Measurements from ENCODE around the gene HCK. TPM values are rescaled to one million over a fixed set of nuclear protein-coding genes. Genes with fewer than 3 reads are reported as not detected.
"Not testable (repeated sequence)": the region's sequence is repeated elsewhere in the genome, so short reads cannot be mapped to it uniquely, and the experiment has no call there.

HCK gene
- polyA plus RNA-seq, 4 donors, result 2.3 to 6.7 (median 2.6) TPM

DNA sequence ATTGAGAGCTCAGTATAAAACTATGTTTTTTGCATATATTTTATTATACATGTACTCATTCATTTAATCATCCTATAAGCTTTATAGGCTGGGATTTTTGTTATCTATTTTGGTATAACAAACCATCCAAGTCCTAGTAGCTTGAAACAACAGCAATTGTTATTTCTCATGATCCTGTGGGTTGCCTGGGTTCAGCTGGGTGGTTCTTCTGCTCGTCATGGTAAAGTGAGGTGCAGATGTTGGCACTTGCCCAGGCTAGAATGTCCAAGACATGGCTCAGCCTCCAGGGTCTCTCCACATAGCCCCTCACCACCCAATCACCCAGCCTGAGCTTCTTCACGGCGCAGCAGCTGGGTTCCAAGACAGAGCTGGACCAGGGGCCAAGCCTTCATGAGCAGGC, 36.7 kb downstream of the HCK start:
- DNase-seq (ENCODE audit: low read depth in 4 of 4, low spot score in 3 of 4), result no peak

DNA sequence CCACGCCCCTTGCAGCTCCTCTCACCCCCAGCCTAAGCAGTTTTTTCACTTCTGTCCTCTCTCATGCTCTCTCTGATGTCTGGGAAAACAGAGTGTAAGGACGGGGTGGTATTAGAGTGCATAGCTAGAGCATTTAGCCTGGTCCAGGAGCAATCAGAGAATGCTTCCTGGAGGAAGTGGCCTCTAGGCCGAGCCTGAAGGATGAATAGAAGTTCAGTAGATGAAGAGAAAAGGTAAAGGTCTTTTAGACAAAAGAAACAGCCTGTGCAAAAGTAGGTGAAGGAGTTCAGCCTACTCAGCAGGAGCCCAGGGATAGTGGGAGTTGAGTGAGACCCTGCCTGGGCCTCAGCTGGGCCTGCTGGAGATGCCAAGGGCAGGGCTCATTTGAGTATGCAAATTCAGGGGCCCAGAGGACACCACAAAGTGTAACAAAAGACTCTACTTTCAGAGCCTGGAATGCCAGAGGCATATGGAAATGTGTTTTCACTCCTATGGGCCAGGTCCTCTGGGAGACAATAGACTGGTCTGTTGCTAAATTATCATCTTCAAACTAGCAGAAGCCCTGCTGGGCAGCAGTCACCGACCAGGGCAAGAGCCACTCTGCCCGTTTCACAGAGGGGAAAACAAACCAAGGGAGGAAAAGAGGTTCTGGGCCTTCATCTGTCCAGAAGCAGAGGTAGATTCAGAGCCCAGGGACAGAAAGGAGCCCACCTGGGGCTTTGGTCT, 37.8 kb downstream of the HCK start:
- DNase-seq (ENCODE audit: low read depth in 4 of 4, low spot score in 3 of 4), result no peak

DNA sequence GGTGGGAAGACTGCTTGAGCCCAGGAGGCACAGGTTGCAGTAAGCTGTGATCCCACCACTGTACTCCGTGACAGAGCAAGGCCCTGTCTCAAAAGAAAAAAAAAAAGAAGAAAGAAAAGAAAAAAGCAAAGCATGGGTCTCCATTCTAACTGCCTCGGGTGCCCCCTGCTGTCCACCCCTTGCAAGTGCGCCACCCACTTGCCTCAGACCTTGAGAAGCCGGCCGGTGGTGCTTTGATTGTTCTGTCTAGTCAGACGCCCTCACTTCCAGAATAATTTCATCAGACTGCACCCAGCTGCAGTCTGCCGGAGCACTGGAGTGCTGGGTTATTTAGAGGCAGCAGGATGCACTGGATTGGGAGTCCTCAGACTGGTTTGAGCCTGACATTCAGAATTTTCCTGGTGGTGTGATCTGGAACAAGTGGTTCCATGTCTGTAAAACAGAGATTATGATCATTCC, 39.9 kb downstream of the HCK start:
- DNase-seq (ENCODE audit: low read depth in 4 of 4, low spot score in 3 of 4), result peak in 3 of 4 donors; percentile 47 to 60 (median 54)

DNA sequence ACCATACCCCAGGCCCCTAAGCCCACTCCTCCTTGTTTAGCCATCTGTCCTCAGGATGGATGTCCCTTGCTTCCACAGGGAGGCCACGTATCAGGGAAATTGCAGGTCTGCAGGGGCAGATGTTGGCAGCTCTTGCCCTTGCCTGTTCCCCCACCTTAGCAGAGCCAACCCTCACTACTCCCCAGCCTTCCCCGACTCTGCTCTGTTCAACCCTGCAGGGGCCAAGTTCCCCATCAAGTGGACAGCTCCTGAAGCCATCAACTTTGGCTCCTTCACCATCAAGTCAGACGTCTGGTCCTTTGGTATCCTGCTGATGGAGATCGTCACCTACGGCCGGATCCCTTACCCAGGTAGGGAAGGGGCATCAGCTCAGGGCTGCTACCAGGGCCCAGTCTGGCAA, 46.7 kb downstream of the HCK start:
- DNase-seq (ENCODE audit: low read depth in 4 of 4, low spot score in 3 of 4), result no peak

DNA sequence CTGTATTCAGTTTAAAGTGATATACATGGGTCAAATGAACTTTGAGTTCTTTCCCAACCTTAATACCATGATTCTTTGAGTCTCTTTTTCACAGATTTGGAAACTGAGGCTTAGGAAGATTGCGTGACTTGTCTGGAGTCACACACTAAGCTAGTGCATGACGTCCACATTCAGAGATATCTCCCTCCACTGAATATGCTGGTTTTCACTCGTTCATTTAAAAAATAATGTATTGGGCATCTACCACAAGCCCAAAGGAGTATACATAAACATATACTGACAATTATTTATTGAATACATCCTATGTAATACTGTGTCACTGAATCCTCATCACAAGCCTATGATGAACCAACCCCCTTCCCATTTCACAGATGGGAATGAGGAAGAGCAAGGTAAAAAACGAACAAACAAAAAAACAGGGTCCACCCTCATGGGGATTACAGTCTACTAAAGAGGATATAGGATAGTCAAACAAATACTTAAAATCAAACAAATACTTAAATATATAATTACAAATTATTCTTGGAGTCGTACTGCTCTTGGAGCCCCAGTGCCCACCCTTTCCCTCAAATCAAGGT, 56.9 kb downstream of the HCK start:
- no peak for DNase-seq (ENCODE audit: low read depth in 4 of 4, low spot score in 3 of 4)

DNA sequence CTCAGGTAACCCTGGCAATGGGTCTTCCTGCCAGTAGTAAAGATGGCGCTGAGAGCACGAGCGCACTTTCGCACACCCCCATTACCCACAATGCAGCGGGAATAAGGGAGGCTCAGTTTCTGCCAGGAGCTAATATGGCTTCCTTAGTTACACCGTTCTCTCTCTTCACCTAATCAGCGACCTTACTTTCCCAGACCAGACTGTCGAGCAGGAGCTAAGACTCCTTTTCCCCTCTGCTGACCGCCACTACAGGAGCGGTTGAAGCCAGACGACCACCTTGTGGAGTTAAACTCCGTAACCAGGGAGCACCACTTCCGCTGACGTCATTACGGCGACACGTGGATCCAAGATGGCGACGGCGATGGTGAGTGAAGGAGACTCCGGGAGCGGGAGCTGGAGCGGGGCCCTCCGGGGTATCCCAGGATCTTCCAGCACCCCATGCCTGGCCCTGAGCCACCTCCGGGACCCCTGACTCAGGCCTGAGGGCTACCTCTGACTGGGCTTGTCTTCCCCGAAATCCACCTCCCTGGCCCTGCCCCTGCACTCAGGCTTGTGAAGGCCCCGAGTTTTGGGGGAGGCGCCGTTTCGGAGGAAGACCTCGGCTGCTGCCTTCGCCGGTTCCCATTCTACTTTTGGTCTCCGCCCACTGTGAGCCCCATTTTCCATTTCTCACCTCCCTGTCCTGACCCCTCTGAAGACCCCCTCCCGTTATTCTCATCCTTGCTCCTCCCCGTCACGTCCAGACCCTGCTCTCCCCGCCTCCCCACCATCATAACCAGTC, 57.5 kb downstream of the HCK start, which contains the start of gene TM9SF4:
TM9SF4 (plus strand) TSS at position 323 of the 781 bp plus-strand sequence; CDS start at position 350, 27 bp downstream.
- DNase-seq (ENCODE audit: low read depth in 4 of 4, low spot score in 3 of 4), result peak; percentile 94 to 97 (median 95)

DNA sequence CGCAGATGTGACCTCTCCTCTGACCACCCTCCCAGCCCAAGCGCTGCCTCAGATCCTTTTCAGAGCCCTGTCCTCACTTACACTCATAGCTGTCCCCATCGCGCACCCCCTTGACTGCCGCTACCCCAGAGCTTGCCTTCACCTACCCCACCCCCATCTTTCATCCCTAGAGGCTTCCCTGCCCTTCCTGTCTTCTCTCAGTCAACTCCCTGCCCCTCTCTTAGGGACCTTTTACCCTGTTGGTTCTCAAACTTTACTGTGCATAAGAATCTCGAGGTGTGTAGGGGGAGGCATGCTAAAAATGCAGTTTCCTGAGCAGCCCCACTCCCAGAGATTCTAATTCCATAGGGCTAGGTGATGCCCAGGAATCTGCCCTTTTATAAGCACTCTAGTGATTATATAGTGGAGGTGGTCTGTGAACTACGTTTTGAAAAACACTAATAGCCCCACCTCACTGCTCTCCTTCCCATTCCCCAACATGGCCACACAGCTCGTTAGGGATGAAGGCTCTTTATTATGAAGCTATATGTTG, 58.2 kb downstream of the HCK start:
- DNase-seq (ENCODE audit: low read depth in 4 of 4, low spot score in 3 of 4), result no peak

DNA sequence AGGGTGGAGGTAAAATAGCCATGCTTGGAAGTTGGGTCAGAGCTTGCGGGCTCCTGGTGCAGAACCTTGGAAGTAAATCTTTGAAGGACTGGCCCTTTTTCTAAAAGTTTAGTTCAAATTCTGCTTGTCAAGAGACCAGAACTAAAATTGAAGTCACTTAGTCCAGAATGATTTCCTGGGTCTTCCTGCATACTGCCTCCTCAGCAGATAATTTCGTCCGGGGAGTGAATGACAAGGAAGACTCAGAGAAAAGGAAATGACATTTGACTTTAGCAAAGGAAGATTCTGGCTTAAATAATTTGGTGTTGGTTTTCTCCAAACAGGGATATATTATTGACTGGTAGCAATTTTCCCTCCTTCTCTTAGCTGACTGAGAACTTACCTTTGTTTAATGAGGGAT, 58.7 kb downstream of the HCK start:
- no peak for DNase-seq (ENCODE audit: low read depth in 4 of 4, low spot score in 3 of 4)

DNA sequence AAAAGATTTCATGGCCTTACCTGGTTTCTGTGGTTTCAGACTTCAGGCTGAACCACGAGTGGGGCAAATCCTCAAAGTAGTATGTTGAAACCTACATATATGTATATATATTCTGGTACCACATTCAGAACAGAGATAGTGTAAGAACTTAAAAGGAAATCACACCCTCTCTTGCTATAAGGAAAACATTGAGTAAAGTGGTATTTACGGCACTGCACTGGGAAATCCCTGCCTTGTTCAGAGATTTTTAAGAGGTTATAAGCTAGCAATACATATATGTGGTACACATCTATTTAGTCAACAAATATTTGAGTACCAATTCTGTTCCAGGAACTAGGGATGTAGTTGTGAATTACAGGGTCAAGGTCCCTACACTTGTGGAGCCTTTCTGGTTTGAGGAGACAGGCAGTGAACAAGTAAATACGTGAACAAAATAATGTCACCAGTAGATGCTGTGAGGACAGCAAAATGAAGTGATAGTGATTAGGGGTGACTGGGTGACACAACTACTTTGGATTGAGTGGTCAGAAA, 59.2 kb downstream of the HCK start:
- DNase-seq (ENCODE audit: low read depth in 4 of 4, low spot score in 3 of 4), result no peak

DNA sequence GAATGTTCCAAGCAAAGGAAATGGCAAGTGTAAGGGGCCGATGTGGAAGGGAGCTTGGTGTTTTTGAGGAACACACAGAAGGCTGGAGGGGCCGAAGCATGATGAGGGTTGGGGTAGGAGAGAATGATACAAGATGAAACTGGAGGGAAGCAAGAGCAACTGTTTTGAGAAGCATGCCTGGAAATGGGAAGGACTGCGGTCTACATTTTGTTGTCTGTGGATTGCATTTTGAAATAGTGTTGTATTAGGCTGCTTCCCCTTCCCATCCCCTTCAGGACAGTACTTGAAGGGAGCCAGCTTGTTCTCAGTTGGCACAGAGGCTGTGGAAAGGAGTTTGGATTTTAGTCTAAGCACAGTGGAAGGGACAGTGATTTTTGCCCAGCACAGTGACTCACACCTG, 59.7 kb downstream of the HCK start:
- DNase-seq (ENCODE audit: low read depth in 4 of 4, low spot score in 3 of 4), result no peak

DNA sequence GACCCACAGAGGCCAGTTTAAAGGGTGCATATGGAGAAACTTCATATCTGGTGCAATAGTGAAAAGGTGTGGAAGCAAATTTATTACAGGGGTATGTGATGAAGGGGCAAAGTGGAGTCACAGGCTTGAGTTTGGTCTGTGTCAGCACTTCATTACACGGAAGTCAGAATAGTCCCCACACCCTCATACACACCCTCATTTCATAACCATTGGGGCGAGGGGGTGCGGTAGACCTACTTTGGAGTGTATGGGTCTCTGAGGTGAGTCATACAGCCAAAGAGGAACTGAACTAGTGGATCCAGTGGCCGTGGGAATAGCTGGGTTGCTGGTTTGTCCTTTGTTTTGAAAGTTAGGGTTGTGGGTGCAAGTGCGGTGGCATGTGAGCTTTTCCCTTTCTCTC, 60.8 kb downstream of the HCK start:
- no peak for DNase-seq (ENCODE audit: low read depth in 4 of 4, low spot score in 3 of 4)

DNA sequence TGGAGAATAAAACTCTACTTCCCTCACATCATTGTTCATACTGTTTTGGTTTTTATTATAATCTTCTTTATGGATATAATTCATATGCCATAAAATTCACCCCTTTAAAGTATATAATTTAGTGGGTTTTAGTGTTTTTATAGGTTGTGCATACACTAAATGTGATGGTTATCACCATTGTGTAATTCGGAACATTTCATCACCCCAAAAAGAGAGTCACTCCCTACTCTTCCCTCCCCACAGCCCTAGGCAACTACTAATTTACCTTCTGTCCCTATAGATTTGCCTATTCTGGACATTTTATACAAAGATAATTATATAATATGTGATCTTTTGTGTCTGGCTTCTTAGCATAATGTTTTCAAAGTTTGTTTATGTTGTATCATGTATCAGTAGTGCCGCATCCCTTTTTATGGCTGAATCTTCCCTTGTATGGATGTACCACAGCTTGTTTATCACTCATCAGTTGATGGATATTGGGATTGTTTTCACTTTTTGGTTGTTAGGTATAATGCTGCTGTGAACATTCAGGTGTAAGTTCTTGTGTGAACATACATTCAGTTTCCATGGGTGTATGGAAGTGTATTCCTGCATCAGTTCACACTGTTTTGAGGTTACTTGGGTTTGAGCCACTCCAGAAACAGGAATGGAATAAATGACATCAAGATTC, 61.7 kb downstream of the HCK start:
- DNase-seq (ENCODE audit: low read depth in 4 of 4, low spot score in 3 of 4), result no peak

DNA sequence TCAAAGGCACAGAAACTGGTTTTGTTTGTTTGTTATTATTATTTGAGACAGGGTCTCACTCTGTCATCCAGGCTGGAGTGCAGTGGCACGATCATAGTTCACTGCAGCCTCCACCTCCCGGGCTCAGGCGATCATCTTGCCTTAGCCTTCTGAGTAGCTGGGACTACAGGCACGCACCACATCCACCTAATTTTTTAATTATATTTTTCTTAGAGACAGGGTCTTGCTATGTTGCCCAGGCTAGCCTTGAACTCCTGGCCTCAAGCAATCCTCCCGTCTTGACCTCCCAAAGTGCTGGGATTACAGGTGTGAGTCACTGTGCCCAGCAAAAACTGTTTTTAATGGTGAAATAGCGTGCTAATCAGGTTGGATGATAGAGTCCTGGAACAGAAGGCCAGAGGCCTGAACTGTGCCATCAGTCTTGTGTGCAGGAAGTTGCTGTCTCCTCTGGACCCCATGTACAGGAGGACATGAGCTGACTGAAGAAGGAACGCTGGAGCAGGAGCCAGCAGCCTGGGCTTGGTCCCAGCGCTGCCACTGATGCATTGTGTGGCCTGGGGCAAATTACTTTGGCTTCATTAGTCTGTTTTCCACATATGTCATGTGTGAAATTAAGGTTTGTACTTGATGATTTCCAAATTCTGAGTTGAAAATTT, 62.4 kb downstream of the HCK start:
- no peak for DNase-seq (ENCODE audit: low read depth in 4 of 4, low spot score in 3 of 4)

DNA sequence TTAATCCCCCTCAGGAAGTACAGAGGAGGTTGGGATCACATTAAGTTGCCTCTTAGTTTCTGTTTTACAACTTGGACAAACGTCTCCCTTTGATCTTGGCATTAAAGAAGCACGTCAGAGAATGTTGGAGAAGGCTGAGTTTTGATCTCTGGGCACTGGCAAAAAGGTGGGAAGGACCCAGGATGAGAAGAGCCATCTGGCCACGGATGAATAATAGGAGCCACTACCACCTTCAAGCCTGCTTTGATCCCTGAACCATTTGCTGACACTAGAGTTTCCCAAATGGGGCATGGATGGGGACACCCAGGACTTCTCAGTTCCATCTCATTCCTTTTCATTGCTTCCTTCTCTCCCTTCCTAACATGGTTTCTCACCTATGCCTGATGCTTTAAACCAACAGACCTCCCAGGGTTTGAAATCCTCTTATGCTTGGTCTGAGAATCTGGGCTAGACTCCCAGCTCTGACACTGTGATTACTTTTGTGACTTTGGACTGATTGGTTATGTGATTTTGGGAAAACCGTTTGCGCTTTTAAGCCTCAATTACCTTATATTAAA, 63.2 kb downstream of the HCK start:
- no peak for DNase-seq (ENCODE audit: low read depth in 4 of 4, low spot score in 3 of 4)

DNA sequence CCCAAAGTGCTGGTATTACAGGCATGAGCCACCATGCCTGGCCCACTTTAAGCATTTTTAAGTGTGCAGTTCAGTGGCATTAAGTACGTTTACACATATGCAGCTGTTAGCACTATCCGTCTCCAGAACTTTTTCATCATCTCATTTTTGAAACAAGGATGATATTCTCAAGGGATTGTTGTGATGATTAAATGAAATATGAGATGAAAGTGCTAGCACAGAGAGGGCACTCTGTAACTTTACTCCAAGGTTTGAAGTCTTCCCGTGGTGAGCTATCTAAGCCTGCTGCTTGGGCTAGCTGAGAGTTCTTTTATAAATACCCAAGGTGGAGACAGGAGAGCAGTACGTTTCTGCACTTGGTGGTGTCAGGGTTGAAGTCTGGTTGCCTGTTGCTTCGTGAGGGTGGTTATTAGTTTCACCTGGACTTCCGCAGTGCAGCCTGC, 64.1 kb downstream of the HCK start:
- DNase-seq (ENCODE audit: low read depth in 4 of 4, low spot score in 3 of 4), result no peak

DNA sequence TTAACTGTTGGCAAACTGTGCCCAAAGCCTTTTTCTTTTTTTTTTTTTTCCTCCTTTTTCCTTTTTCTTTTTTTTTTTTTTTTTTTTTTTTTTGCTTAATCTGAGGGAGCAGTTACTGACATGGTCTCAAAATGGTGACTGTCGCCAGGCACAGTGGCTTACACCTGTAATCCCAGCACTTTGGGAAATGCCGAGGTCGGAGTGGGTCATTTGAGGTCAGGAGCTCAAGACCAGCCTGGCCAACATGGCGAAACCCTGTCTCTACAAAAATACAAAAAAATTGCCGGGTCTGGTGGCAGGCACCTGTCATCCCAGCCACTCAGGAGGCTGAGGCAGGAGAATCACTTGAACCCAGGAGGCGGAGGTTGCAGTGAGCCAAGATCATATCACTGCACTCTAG, 64.8 kb downstream of the HCK start:
- DNase-seq (ENCODE audit: low read depth in 4 of 4, low spot score in 3 of 4), result not testable (repeated sequence)

DNA sequence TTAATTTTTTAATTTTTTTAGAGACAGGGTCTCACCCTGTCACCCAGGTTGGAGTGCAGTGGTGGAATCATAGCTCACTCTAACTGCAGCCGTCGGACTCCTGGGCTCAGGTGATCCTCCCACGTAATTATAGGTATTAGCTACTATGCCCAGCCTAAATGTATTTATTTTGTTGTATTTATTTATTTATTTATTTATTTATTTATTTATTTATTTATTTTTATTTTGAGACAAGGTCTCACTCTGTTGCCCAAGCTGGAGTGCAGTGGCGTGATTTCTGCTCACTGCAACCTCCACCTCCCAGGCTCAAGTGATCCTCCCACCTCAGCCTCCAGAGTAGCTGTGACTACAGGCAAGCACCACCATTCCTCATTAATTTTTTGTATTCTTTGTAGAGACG, 66.4 kb downstream of the HCK start:
- not testable (repeated sequence) for DNase-seq (ENCODE audit: low read depth in 4 of 4, low spot score in 3 of 4)

DNA sequence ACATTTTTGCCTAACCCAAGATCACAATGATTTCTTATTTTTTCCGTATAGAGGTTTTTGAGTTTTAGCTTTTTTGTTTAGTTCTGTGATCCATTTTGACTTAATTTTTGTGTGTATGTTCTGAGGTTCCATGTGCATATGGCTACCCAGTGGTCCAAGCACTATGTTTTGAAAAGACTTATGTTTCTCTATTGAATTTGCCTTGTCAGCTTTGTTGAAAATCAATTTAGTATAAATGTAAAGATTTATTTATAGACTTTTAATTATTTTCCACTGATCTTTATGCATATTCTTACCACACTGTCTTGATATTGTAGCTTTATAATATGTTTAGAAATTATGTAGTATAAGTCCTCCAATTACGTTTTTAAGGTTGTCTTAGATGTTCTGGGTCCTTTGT, 67.7 kb downstream of the HCK start:
- DNase-seq (ENCODE audit: low read depth in 4 of 4, low spot score in 3 of 4), result no peak

DNA sequence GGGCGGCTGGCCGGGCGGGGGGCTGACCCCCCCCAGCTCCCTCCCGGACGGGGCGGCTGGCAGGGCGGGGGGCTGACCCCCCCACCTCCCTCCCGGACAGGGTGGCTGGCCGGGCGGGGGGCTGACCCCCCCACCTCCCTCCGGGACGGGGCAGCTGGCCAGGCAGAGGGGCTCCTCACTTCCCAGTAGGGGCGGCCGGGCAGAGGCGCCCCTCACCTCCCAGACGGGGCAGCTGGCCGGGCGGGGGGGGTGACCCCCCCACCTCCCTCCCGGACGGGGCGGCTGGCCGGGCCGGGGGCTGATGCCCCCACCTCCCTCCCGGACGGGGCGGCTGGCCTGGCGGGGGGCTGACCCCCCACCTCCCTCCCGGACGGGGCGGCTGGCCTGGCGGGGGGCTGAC, 69.9 kb downstream of the HCK start:
- DNase-seq (ENCODE audit: low read depth in 4 of 4, low spot score in 3 of 4), result not testable (repeated sequence)

DNA sequence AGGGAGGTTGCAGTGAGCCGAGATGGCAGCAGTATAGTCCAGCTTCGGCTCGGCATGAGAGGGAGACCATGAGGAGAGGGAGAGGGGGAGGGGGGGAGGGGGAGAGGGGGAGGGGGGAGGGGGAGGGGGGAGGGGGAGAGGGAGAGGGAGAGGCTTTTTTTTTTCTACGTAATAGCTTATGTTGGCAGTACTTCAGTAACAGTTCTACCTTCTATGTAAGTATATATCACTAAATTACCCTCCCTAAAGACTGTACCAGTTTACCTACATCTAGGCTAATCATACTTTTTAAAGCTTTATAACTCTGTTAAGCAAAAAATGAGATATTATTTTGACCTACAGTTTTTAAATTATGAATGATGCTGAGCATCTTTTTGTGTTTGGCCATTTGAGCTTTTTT, 71.0 kb downstream of the HCK start:
- DNase-seq (ENCODE audit: low read depth in 4 of 4, low spot score in 3 of 4), result no peak

Measured in left renal pelvis (tissue), 4 donors.